Naive thymus-derived CD4-positive, alpha-beta T cell (primary cell): Measurements from ENCODE around the gene ROBO3. TPM values are rescaled to one million over a fixed set of nuclear protein-coding genes. Genes with fewer than 3 reads are reported as not detected.

ENCODE experiments used
- ATAC-seq: fragments of 150-1000 bp; cut with Tn5 transposase; 2 replicates; pipeline ENCODE4 v1.10.0; 2021; ENCODE audit warnings: mild to moderate bottlenecking, moderate library complexity
- CTCF ChIA-PET: fragments of 350-600 bp; sonication (Branson Sonifier 250); formaldehyde crosslinking; loops from one replicate; lab custom pipeline; 2021; ENCODE audit warnings: antibody characterized with exemption; lab: Charles Lee
- POLR2A ChIA-PET: fragments of 350-600 bp; sonication (Branson Sonifier 250); formaldehyde crosslinking; loops from one replicate; lab custom pipeline; 2021; ENCODE audit warnings: antibody characterized with exemption, inconsistent platforms; lab: Charles Lee
- DNase-seq, 9 donors: peaks; one replicate each; pipeline versions ENCODE4 v3.0.0 to v3.0.0-alpha.2; 2020 to 2022; ENCODE audit warnings: mixed read lengths in 1 of 9
- H3K27ac ChIP-seq: one replicate; pipeline ENCODE4 v1.7.0; 2013; ENCODE audit warnings: mild to moderate bottlenecking, low read depth, low read length, moderate library complexity
- H3K27me3 ChIP-seq, 2 donors: one replicate each; pipeline ENCODE4 v1.7.0; 2013; ENCODE audit warnings: low read length in 2 of 2, mild to moderate bottlenecking in 2 of 2, moderate library complexity in 2 of 2; ENCODE audit not compliant: control insufficient read depth in 2 of 2, insufficient read depth in 2 of 2
- H3K36me3 ChIP-seq, 3 experiments: 1 replicate in 2 of 3; 2 replicates in 1 of 3; pipeline ENCODE4 v1.7.0; 2013; ENCODE audit warnings: low read length in 3 of 3, mild to moderate bottlenecking in 3 of 3, moderate library complexity in 1 of 3; ENCODE audit not compliant: insufficient read depth in 3 of 3, control insufficient read depth in 2 of 3
- H3K4me1 ChIP-seq, 2 donors: one replicate each; pipeline ENCODE4 v1.7.0; 2013; ENCODE audit warnings: low read length in 2 of 2, mild to moderate bottlenecking in 2 of 2, moderate library complexity in 1 of 2; ENCODE audit not compliant: control insufficient read depth in 2 of 2, insufficient read depth in 2 of 2
- H3K4me3 ChIP-seq: 2 replicates; pipeline ENCODE4 v1.7.0; 2013; ENCODE audit warnings: mild to moderate bottlenecking, low read length
- H3K9me3 ChIP-seq, 3 experiments: 1 replicate in 2 of 3; 2 replicates in 1 of 3; pipeline ENCODE4 v1.7.0; 2013; ENCODE audit warnings: low read length in 3 of 3; ENCODE audit not compliant: control insufficient read depth in 2 of 3
- H3K27ac Mint-ChIP-seq, 9 donors: one replicate each; pipeline ENCODE4 v1.8.0; 2020 to 2022; ENCODE audit warnings: mixed read lengths in 9 of 9, mild to moderate bottlenecking in 8 of 9, moderate library complexity in 5 of 9, inconsistent platforms in 2 of 9
- H3K27me3 Mint-ChIP-seq, 5 donors: one replicate each; pipeline ENCODE4 v1.8.0; 2021 to 2022; ENCODE audit warnings: mixed read lengths in 5 of 5, mild to moderate bottlenecking in 1 of 5
- H3K36me3 Mint-ChIP-seq, 5 donors: one replicate each; pipeline ENCODE4 v1.8.0; 2020 to 2022; ENCODE audit warnings: mixed read lengths in 5 of 5, mild to moderate bottlenecking in 3 of 5, inconsistent platforms in 1 of 5
- H3K4me1 Mint-ChIP-seq, 7 donors: one replicate each; pipeline ENCODE4 v1.8.0; 2020 to 2022; ENCODE audit warnings: mixed read lengths in 7 of 7, mild to moderate bottlenecking in 3 of 7, inconsistent platforms in 1 of 7
- H3K4me3 Mint-ChIP-seq, 10 donors: one replicate each; pipeline ENCODE4 v1.8.0; 2020 to 2022; ENCODE audit warnings: mild to moderate bottlenecking in 10 of 10, mixed read lengths in 10 of 10, moderate library complexity in 6 of 10, inconsistent platforms in 2 of 10
- H3K9me3 Mint-ChIP-seq, 11 donors: one replicate each; pipeline ENCODE4 v1.8.0; 2020 to 2022; ENCODE audit warnings: mixed read lengths in 11 of 11, mild to moderate bottlenecking in 4 of 11, inconsistent platforms in 1 of 11, moderate library complexity in 1 of 11
- intact Hi-C, 2 donors: fragments of 100-400 bp; cut with micrococcal nuclease; formaldehyde crosslinking; loops; one replicate each; pipeline ENCODE4 v1.15.1; 2023
- polyA plus RNA-seq, 2 donors: library from polyadenylated mRNA; unstranded; fragments of 300-500 nt; fragmentation: Illumina TruSeq; gene quantifications; one replicate each; pipeline ENCODE4 v1.2.3, GENCODE V29; 2021
- total RNA-seq, 6 experiments: library from RNA in 5 of 6; stranded (reverse) in 5 of 6; gene quantifications; 1 replicate in 5 of 6; 2 replicates in 1 of 6; pipeline ENCODE4 v1.2.3 and lab custom pipeline; 2021 to 2026

Gene ROBO3
- total and polyA plus RNA-seq, 7 experiments from 2014 or later, result 3.6 to 51.3 (median 26.9) TPM

GRCh38 chr11:124837491-124837856 is 27.8 kb upstream of the ROBO3 start:
- Histone ChIP-seq H3K27me3 (peaks cover 18 to 20% of the 10 kb centered on the region in 2 donors), H3K4me1 (no peaks in the 10 kb centered on the region), H3K36me3 (no peaks in the 10 kb centered on the region), H3K4me3 (no peak overlapping the region), H3K9me3 (no peaks in the 10 kb centered on the region), H3K27ac (no peak overlapping the region)
- H3K4me1 Mint-ChIP-seq, result peaks cover 9 to 25% (median 16%) of the 10 kb centered on the region in 7 donors
- ATAC-seq (peak; percentile 63), DNase-seq (peak in 5 of 9 donors; percentile 13 to 35 (median 33))
- H3K4me3 Mint-ChIP-seq, result peak overlapping the region in 6 of 10 donors; percentile 3 to 83 (median 74)
- ChIA-PET CTCF (interaction anchor here (0.6 to 6.8 kb wide), 15 partner anchors 9 to 220 kb away, joined by 3 to 58 read pairs (median 4); no protein-coding TSS in a partner anchor), POLR2A (interaction anchor here (0.8 to 0.9 kb wide), 3 partner anchors 39 to 731 kb away, joined by 3 read pairs; no protein-coding TSS in a partner anchor)
- H3K36me3 Mint-ChIP-seq, result no peaks in the 10 kb centered on the region
- peaks cover 0 to 5% (median 0%) of the 10 kb centered on the region in 11 donors for H3K9me3 Mint-ChIP-seq
- intact Hi-C loops, result loop anchor here (1.0 to 5.0 kb wide), 11 partner anchors 29 to 765 kb away; partner anchors contain the start of gene MSANTD2 (in 2 of the 2)
- peaks cover 58 to 85% (median 67%) of the 10 kb centered on the region in 5 donors for H3K27me3 Mint-ChIP-seq
- peak overlapping the region in 1 of 9 donors; percentile 35 for H3K27ac Mint-ChIP-seq

DNA sequence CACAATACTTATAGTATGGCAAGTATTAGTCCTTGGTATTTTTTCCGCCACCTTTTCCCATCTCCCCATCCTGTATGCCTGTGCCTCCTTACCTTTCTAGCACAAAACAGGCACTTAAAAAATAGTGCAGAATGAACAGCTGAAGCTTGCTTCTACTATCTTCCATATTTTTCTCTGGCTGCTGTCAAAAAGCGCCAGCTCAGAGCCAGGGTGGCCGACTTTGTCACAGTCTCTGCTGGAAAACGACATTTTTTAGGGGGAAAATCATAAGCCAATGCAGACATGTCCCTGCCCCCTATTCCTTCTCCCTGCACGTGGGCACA is 26.5 kb upstream of the ROBO3 start:
- Histone ChIP-seq H3K36me3 (no peaks in the 10 kb centered on the region), H3K4me3 (no peak overlapping the region), H3K4me1 (no peaks in the 10 kb centered on the region), H3K9me3 (no peaks in the 10 kb centered on the region), H3K27me3 (peaks cover 18 to 23% of the 10 kb centered on the region in 2 donors), H3K27ac (no peak overlapping the region)
- Mint-ChIP-seq H3K4me3 (peak overlapping the region in 7 of 10 donors; percentile 22 to 58 (median 47)), H3K27me3 (peaks cover 55 to 86% (median 67%) of the 10 kb centered on the region in 5 donors), H3K27ac (no peak overlapping the region), H3K9me3 (peaks cover 0 to 5% (median 0%) of the 10 kb centered on the region in 11 donors), H3K36me3 (no peaks in the 10 kb centered on the region), H3K4me1 (peaks cover 9 to 32% (median 20%) of the 10 kb centered on the region in 7 donors)
- ChIA-PET POLR2A (interaction anchor here (0.9 to 1.2 kb wide), 3 partner anchors 115 to 170 kb away, joined by 3 to 4 read pairs (median 3); partner anchors contain the start of gene CCDC15), CTCF (interaction anchor here (1.1 to 6.8 kb wide), 8 partner anchors 38 to 211 kb away, joined by 3 to 58 read pairs (median 4); no protein-coding TSS in a partner anchor)
- intact Hi-C loops, result loop anchor here (5.0 kb wide), 2 partner anchors 421 to 766 kb away; no protein-coding TSS in a partner anchor
- DNase-seq (no peak), ATAC-seq (no peak)

- Histone ChIP-seq H3K36me3 (no peaks in the 10 kb centered on the region), H3K4me1 (no peaks in the 10 kb centered on the region), H3K4me3 (no peak overlapping the region), H3K27ac (no peak overlapping the region), H3K9me3 (no peaks in the 10 kb centered on the region), H3K27me3 (peaks cover 18 to 28% of the 10 kb centered on the region in 2 donors)
- H3K9me3 Mint-ChIP-seq, result peaks cover 0 to 5% (median 0%) of the 10 kb centered on the region in 11 donors
- H3K4me3 Mint-ChIP-seq, result peak overlapping the region in 9 of 10 donors; percentile 39 to 75 (median 69)
- no peak overlapping the region for H3K27ac Mint-ChIP-seq
- ATAC-seq (no peak), DNase-seq (peak in 1 of 9 donors; percentile 12)
- H3K36me3 Mint-ChIP-seq, result no peaks in the 10 kb centered on the region
- H3K4me1 Mint-ChIP-seq, result peaks cover 9 to 32% (median 20%) of the 10 kb centered on the region in 7 donors
- CTCF ChIA-PET, result interaction anchor here (1.0 to 2.0 kb wide), 3 partner anchors 42 to 195 kb away, joined by 4 to 8 read pairs (median 6); no protein-coding TSS in a partner anchor
- H3K27me3 Mint-ChIP-seq, result peaks cover 55 to 88% (median 73%) of the 10 kb centered on the region in 5 donors
- intact Hi-C loops, result loop anchor here (5.0 kb wide), 2 partner anchors 422 to 767 kb away; no protein-coding TSS in a partner anchor
- POLR2A ChIA-PET, result interaction anchor here (0.7 kb wide), 1 partner anchor 170 kb away, joined by 4 read pairs; no protein-coding TSS in a partner anchor
Measured at GRCh38 chr11:124839128-124839971, 25.9 kb upstream of the ROBO3 start.

- H3K4me1 ChIP-seq, result no peaks in the 10 kb centered on the region
- no peak overlapping the region for H3K27ac ChIP-seq
- ChIA-PET CTCF (interaction anchor here (1.0 kb wide), 1 partner anchor 42 kb away, joined by 4 read pairs; no protein-coding TSS in a partner anchor), POLR2A (interaction anchor here (0.7 kb wide), 1 partner anchor 171 kb away, joined by 4 read pairs; no protein-coding TSS in a partner anchor)
- Mint-ChIP-seq H3K27me3 (peaks cover 63 to 89% (median 81%) of the 10 kb centered on the region in 5 donors), H3K27ac (no peak overlapping the region), H3K9me3 (peaks cover 0 to 5% (median 0%) of the 10 kb centered on the region in 11 donors), H3K36me3 (no peaks in the 10 kb centered on the region), H3K4me1 (peaks cover 9 to 37% (median 20%) of the 10 kb centered on the region in 7 donors), H3K4me3 (peak overlapping the region; percentile 16 to 75 (median 68))
- intact Hi-C loops, result loop anchor here (5.0 kb wide), 2 partner anchors 423 to 768 kb away; no protein-coding TSS in a partner anchor
- ATAC-seq, result no peak
- no peak overlapping the region for H3K4me3 ChIP-seq
- DNase-seq, result peak in 1 of 9 donors; percentile 16
- H3K36me3 ChIP-seq, result no peaks in the 10 kb centered on the region
- H3K27me3 ChIP-seq, result peaks cover 20 to 34% of the 10 kb centered on the region in 2 donors
- H3K9me3 ChIP-seq, result no peaks in the 10 kb centered on the region
Measured at GRCh38 chr11:124839972-124840621, 25.1 kb upstream of the ROBO3 start.

DNA sequence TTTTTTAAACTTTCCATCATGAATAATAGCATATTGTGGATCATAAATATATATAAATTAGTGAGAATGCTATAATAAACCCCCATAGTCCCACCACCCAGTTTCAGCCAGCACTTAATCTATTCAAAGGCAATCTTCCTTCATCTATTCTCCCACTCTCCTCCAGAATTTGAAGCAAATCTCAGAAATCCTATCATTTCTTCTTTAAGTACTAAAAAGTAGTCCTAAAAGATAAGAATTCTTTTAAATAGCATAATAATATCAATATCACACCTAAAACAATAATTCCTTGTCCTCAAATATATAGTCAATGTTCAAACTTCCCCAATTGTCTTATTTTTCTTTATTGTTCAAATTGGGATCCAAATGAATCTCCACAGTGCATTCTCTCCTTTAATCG is 24.6 kb upstream of the ROBO3 start:
- POLR2A ChIA-PET, result no interaction called here
- Histone ChIP-seq H3K27ac (no peak overlapping the region), H3K9me3 (no peaks in the 10 kb centered on the region), H3K4me1 (no peaks in the 10 kb centered on the region), H3K27me3 (peaks cover 22 to 34% of the 10 kb centered on the region in 2 donors), H3K4me3 (no peak overlapping the region), H3K36me3 (no peaks in the 10 kb centered on the region)
- CTCF ChIA-PET, result no interaction called here
- Mint-ChIP-seq H3K4me3 (peak overlapping the region in 3 of 10 donors; percentile 12 to 75 (median 66)), H3K27me3 (peaks cover 68 to 92% (median 83%) of the 10 kb centered on the region in 5 donors), H3K36me3 (no peaks in the 10 kb centered on the region), H3K27ac (no peak overlapping the region), H3K9me3 (peaks cover 0 to 5% (median 0%) of the 10 kb centered on the region in 11 donors), H3K4me1 (peaks cover 9 to 38% (median 20%) of the 10 kb centered on the region in 7 donors)
- ATAC-seq (no peak), DNase-seq (no peak)
- intact Hi-C loops, result no loop called here

DNA sequence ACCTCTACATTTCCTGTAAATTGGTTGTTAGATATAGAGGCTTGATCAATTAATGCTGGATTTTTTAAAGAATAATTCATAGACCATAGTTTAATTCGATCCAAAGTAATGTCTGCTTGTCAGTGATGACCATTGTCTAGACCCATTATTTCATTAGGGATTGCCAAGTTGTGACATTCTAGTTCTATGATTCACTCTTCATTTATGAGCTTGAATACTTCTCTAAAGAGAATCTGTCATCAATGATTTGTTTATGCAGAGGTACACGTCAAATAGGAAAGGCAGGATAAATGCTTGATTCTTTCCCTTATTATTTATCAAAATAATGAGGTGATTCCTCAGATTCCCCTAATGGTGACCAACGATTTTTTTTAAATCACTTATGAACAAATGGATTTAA is 24.0 kb upstream of the ROBO3 start:
- H3K36me3 Mint-ChIP-seq, result no peaks in the 10 kb centered on the region
- ATAC-seq (no peak), DNase-seq (no peak)
- peaks cover 71 to 92% (median 84%) of the 10 kb centered on the region in 5 donors for H3K27me3 Mint-ChIP-seq
- CTCF ChIA-PET, result interaction anchor here (0.5 kb wide), 1 partner anchor 197 kb away, joined by 3 read pairs; no protein-coding TSS in a partner anchor
- H3K4me3 Mint-ChIP-seq, result peak overlapping the region in 1 of 10 donors; percentile 75
- peaks cover 0 to 5% (median 0%) of the 10 kb centered on the region in 11 donors for H3K9me3 Mint-ChIP-seq
- Histone ChIP-seq H3K36me3 (no peaks in the 10 kb centered on the region), H3K9me3 (no peaks in the 10 kb centered on the region), H3K4me3 (no peak overlapping the region), H3K27me3 (peaks cover 22 to 34% of the 10 kb centered on the region in 2 donors), H3K27ac (no peak overlapping the region), H3K4me1 (no peaks in the 10 kb centered on the region)
- POLR2A ChIA-PET, result no interaction called here
- intact Hi-C loops, result no loop called here
- peaks cover 7 to 36% (median 17%) of the 10 kb centered on the region in 7 donors for H3K4me1 Mint-ChIP-seq
- H3K27ac Mint-ChIP-seq, result no peak overlapping the region
